ENCODE measurements around the gene UQCRQ.

The UQCRQ gene

DNA sequence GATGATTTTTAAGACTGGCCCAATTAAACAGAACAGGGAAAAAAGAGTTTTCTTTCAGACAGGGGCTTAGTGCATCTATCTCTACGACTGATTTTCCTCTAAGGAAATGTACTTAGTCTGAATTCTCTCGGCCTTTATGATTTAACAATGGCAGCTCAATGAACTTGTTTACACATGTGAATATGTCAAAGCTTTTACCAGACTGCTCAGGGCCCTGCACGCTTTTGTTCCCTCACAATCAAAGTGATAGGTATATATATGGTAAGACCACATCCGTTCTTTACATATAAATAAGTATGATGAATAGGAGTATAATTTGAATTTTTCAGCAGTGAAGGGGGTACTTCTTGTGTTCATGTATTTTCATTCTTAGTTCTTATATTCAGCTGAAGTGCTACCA is 34.6 kb downstream of the UQCRQ start:
- H3K36me3 ChIP-seq (ENCODE audit: control insufficient read depth in 1 of 2, insufficient read depth in 2 of 2, low read length in 2 of 2) = peaks cover 18 to 37% of the 10 kb centered on the region in 2 donors
- H3K9ac ChIP-seq (ENCODE audit: low read depth in 1 of 2, low read length in 2 of 2) = no peak overlapping the region
- no peaks in the 10 kb centered on the region for H3K9me3 ChIP-seq (ENCODE audit: control insufficient read depth in 1 of 2, low read length in 2 of 2)
- H3K27ac ChIP-seq (ENCODE audit: low read depth, low read length) = no peak overlapping the region
- H3K4me1 ChIP-seq (ENCODE audit: control insufficient read depth in 1 of 2, insufficient read depth in 2 of 2, low read length in 2 of 2) = no peaks in the 10 kb centered on the region
- no peak overlapping the region for H3K4me3 ChIP-seq (ENCODE audit: low read depth in 1 of 2, low read length in 2 of 2)
- H3K27me3 ChIP-seq (ENCODE audit: control insufficient read depth in 1 of 2, insufficient read depth in 2 of 2, low read length in 2 of 2) = no peaks in the 10 kb centered on the region

DNA sequence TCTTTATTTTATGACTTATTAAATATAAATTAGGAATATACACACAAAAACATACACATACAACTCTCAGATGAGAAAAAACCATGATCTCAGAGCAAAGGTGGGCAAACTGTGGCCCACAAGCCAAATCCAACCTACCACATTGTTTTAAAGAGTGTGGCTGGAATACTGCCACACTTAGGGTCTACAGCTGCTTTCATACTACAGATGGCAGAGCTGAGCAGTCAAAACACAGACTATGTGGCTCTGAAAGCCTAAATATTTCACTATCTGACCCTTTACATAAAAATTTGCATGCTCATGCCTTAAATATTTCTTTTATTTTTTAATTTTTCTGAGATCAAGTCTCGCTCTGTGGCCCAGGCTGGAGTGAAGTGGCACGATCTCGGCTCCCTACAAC is 35.3 kb downstream of the UQCRQ start:
- H3K4me3 ChIP-seq (ENCODE audit: low read depth in 1 of 2, low read length in 2 of 2) = no peak overlapping the region
- no peak overlapping the region for H3K9ac ChIP-seq (ENCODE audit: low read depth in 1 of 2, low read length in 2 of 2)
- no peaks in the 10 kb centered on the region for H3K27me3 ChIP-seq (ENCODE audit: control insufficient read depth in 1 of 2, insufficient read depth in 2 of 2, low read length in 2 of 2)
- H3K4me1 ChIP-seq (ENCODE audit: control insufficient read depth in 1 of 2, insufficient read depth in 2 of 2, low read length in 2 of 2) = no peaks in the 10 kb centered on the region
- no peak overlapping the region for H3K27ac ChIP-seq (ENCODE audit: low read depth, low read length)
- no peaks in the 10 kb centered on the region for H3K9me3 ChIP-seq (ENCODE audit: control insufficient read depth in 1 of 2, low read length in 2 of 2)
- H3K36me3 ChIP-seq (ENCODE audit: control insufficient read depth in 1 of 2, insufficient read depth in 2 of 2, low read length in 2 of 2) = peaks cover 13 to 30% of the 10 kb centered on the region in 2 donors

DNA sequence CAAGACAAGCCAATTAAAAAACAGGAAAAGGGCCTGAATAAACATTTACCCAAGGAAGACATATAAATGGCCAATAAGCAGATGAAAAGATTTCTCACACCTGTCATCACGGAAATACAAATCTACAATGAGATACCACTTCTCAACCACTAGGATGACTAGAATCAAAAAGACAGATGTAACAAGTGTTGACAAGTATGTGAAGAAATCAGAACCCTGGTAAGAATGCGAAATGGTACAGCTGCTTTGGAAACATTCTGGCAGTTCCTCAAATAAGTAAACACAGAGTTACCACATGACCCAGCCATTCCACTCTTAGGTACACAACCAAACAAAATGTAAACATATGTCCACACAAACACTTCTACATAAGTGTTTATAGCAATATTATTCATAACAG is 39.5 kb downstream of the UQCRQ start:
- H3K9ac ChIP-seq (ENCODE audit: low read depth in 1 of 2, low read length in 2 of 2) = no peak overlapping the region
- no peak overlapping the region for H3K4me3 ChIP-seq (ENCODE audit: low read depth in 1 of 2, low read length in 2 of 2)
- no peaks in the 10 kb centered on the region for H3K9me3 ChIP-seq (ENCODE audit: control insufficient read depth in 1 of 2, low read length in 2 of 2)
- no peaks in the 10 kb centered on the region for H3K4me1 ChIP-seq (ENCODE audit: control insufficient read depth in 1 of 2, insufficient read depth in 2 of 2, low read length in 2 of 2)
- no peak overlapping the region for H3K27ac ChIP-seq (ENCODE audit: low read depth, low read length)
- H3K36me3 ChIP-seq (ENCODE audit: control insufficient read depth in 1 of 2, insufficient read depth in 2 of 2, low read length in 2 of 2) = peaks cover 3 to 12% of the 10 kb centered on the region in 2 donors
- H3K27me3 ChIP-seq (ENCODE audit: control insufficient read depth in 1 of 2, insufficient read depth in 2 of 2, low read length in 2 of 2) = no peaks in the 10 kb centered on the region

DNA sequence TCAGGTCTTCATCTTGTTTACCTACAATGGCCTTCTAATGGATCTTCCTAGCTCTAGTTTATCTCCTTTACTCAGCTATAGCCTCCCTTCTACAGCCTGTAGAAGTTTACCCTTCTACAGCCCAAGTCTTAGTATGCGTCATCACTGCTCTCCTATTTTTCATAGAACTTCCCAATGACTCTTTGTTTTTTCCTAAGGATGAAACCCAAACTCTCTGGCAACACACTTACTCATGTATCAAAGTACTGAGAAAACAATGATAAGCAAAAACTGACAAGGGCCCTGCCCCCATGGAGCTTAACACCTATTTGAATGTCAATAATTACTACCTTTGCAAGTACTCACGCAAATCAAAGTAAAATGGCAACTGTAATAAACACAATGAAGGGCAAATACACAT is 40.7 kb downstream of the UQCRQ start:
- no peak overlapping the region for H3K27ac ChIP-seq (ENCODE audit: low read depth, low read length)
- H3K36me3 ChIP-seq (ENCODE audit: control insufficient read depth in 1 of 2, insufficient read depth in 2 of 2, low read length in 2 of 2) = peaks cover 0 to 13% of the 10 kb centered on the region in 2 donors
- H3K4me3 ChIP-seq (ENCODE audit: low read depth in 1 of 2, low read length in 2 of 2) = no peak overlapping the region
- H3K4me1 ChIP-seq (ENCODE audit: control insufficient read depth in 1 of 2, insufficient read depth in 2 of 2, low read length in 2 of 2) = no peaks in the 10 kb centered on the region
- H3K9me3 ChIP-seq (ENCODE audit: control insufficient read depth in 1 of 2, low read length in 2 of 2) = no peaks in the 10 kb centered on the region
- H3K9ac ChIP-seq (ENCODE audit: low read depth in 1 of 2, low read length in 2 of 2) = no peak overlapping the region
- H3K27me3 ChIP-seq (ENCODE audit: control insufficient read depth in 1 of 2, insufficient read depth in 2 of 2, low read length in 2 of 2) = no peaks in the 10 kb centered on the region

DNA sequence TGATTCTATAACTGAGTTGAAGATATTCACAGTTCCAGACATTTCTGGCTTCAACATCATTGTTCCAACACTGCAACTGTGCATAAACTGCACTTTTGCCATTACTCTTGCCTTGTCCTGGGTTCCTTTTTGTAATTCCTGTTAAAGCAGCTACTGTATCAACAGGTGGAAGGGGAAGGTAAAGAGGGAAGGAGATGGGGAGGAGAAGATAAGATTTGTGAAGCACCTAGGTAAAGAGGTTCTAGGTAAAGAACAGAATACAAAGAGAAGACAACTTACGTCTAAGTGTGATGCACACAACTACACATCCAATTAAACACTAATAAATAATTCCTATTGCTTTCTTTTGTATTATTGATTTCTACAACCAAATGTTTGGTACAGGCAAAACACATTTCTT is 43.3 kb downstream of the UQCRQ start:
- no peak overlapping the region for H3K4me3 ChIP-seq (ENCODE audit: low read depth in 1 of 2, low read length in 2 of 2)
- no peaks in the 10 kb centered on the region for H3K9me3 ChIP-seq (ENCODE audit: control insufficient read depth in 1 of 2, low read length in 2 of 2)
- no peaks in the 10 kb centered on the region for H3K27me3 ChIP-seq (ENCODE audit: control insufficient read depth in 1 of 2, insufficient read depth in 2 of 2, low read length in 2 of 2)
- H3K4me1 ChIP-seq (ENCODE audit: control insufficient read depth in 1 of 2, insufficient read depth in 2 of 2, low read length in 2 of 2) = no peaks in the 10 kb centered on the region
- H3K36me3 ChIP-seq (ENCODE audit: control insufficient read depth in 1 of 2, insufficient read depth in 2 of 2, low read length in 2 of 2) = peaks cover 0 to 29% of the 10 kb centered on the region in 2 donors
- H3K27ac ChIP-seq (ENCODE audit: low read depth, low read length) = no peak overlapping the region
- H3K9ac ChIP-seq (ENCODE audit: low read depth in 1 of 2, low read length in 2 of 2) = no peak overlapping the region

DNA sequence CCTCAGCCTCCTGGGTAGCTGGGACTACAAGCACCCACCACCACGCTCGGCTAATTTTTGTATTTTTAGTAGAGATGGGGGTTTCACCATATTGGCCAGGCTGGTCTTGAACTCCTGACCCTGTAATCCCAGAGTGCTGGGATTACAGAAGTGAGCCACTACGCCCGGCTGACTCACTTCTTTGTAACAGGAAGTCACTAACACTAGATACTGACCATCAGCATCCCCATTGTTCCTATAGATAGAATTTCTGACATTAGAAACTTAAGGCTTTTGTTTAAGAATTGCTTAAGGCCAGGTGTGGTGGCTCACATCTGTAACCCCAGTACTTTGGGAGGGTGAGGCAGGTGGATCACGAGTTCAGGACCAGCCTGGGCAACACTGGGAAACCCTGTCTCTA is 49.2 kb downstream of the UQCRQ start:
- Histone ChIP-seq H3K9me3 (ENCODE audit: control insufficient read depth in 1 of 2, low read length in 2 of 2) (no peaks in the 10 kb centered on the region), H3K9ac (ENCODE audit: low read depth in 1 of 2, low read length in 2 of 2) (no peak overlapping the region), H3K27me3 (ENCODE audit: control insufficient read depth in 1 of 2, insufficient read depth in 2 of 2, low read length in 2 of 2) (no peaks in the 10 kb centered on the region), H3K36me3 (ENCODE audit: control insufficient read depth in 1 of 2, insufficient read depth in 2 of 2, low read length in 2 of 2) (peaks cover 5 to 42% of the 10 kb centered on the region in 2 donors), H3K27ac (ENCODE audit: low read depth, low read length) (no peak overlapping the region), H3K4me1 (ENCODE audit: control insufficient read depth in 1 of 2, insufficient read depth in 2 of 2, low read length in 2 of 2) (no peaks in the 10 kb centered on the region), H3K4me3 (ENCODE audit: low read depth in 1 of 2, low read length in 2 of 2) (no peak overlapping the region)

DNA sequence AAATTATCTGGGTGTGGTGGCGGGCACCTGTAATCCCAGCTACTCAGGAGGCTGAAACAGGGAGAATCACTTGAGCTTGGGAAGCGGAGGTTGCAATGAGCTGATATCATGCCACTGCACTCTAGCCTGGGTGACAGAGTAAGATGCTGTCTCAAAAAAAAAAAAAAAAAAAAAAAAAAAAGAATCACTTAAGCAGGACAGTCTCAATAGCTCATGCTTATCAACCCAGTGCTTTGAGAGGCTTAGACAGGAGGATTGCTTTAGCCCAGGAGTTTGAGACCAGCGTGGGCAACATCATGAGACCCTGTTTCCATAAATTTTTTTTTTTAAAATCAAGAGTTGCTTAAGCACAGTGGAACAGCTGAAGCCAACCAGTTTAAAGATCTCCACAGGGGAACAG is 49.6 kb downstream of the UQCRQ start:
- Histone ChIP-seq H3K36me3 (ENCODE audit: control insufficient read depth in 1 of 2, insufficient read depth in 2 of 2, low read length in 2 of 2) (peaks cover 5 to 38% of the 10 kb centered on the region in 2 donors), H3K4me1 (ENCODE audit: control insufficient read depth in 1 of 2, insufficient read depth in 2 of 2, low read length in 2 of 2) (no peaks in the 10 kb centered on the region), H3K9me3 (ENCODE audit: control insufficient read depth in 1 of 2, low read length in 2 of 2) (no peaks in the 10 kb centered on the region), H3K9ac (ENCODE audit: low read depth in 1 of 2, low read length in 2 of 2) (no peak overlapping the region), H3K27me3 (ENCODE audit: control insufficient read depth in 1 of 2, insufficient read depth in 2 of 2, low read length in 2 of 2) (no peaks in the 10 kb centered on the region), H3K27ac (ENCODE audit: low read depth, low read length) (no peak overlapping the region), H3K4me3 (ENCODE audit: low read depth in 1 of 2, low read length in 2 of 2) (no peak overlapping the region)

Data from duodenal mucosa (tissue), 2 donors.